HCT116 (cell line): Measurements from ENCODE around the gene LAYN. TPM values are rescaled to one million over a fixed set of nuclear protein-coding genes. Genes with fewer than 3 reads are reported as not detected.

Experiments
- ATAC-seq: fragments of 200-7000 bp; cut with Tn5 transposase; 2 replicates; pipeline ENCODE4 v1.9.1; 2020; ENCODE audit warnings: mild to moderate bottlenecking, moderate library complexity
- BruUV-seq: library from RNA; stranded (reverse); fragments of 400-500 nt; replicated peaks from 2 replicates; lab custom pipeline; 2021; lab: Mats Ljungman, UMichigan
- CTCF ChIA-PET: fragments of 300-600 bp; sonication (Branson Sonifier 250); formaldehyde crosslinking; loops from one replicate; lab custom pipeline; 2021; ENCODE audit warnings: antibody characterized with exemption; lab: Charles Lee
- POLR2A ChIA-PET: fragments of 300-600, 350-600 bp; sonication (Branson Sonifier 250); formaldehyde crosslinking; loops from one replicate; lab custom pipeline; 2021; ENCODE audit warnings: antibody characterized with exemption; lab: Charles Lee
- RAD21 ChIA-PET, 2 experiments: fragments of 300-600 bp; sonication (Branson Sonifier 250); formaldehyde crosslinking; loops; one replicate each; lab custom pipeline; 2023; ENCODE audit warnings: low total read pairs in 2 of 2; ENCODE audit not compliant: uncharacterized antibody in 2 of 2, unreplicated experiment in 2 of 2, low non-redundant PET in 1 of 2; lab: Charles Lee
- DNase-seq: peaks from one replicate; pipeline ENCODE4 v3.0.0-alpha.2; 2010; ENCODE audit warnings: low read depth, low spot score
- H2AFZ ChIP-seq: fragments of 200-600 bp; shearing (Covaris generic), sonication (generic); 2 replicates; pipeline ENCODE4 v1.6.1; 2017; ENCODE audit warnings: low read depth, mixed run types, mixed read lengths, antibody characterized with exemption, low read length; ENCODE audit not compliant: poor library complexity, severe bottlenecking
- H3K27ac ChIP-seq: 2 replicates; pipeline ENCODE4 v1.5.1; 2012; ENCODE audit warnings: low read depth, low read length
- H3K27me3 ChIP-seq: fragments of 200-600 bp; sonication (generic); 2 replicates; pipeline ENCODE4 v1.6.1; 2016; ENCODE audit warnings: mixed run types, low read length, mixed read lengths; ENCODE audit not compliant: insufficient read depth
- H3K36me3 ChIP-seq, 2 experiments: fragments of 200-500 bp in 1 of 2; fragments of 200-600 bp in 1 of 2; sonication (Bioruptor generic) in 1 of 2; sonication (generic) in 1 of 2; 2 replicates each; pipeline versions ENCODE4 v1.5.1 to v1.6.1; 2014 to 2016; ENCODE audit warnings: low read length in 2 of 2, inconsistent platforms in 1 of 2, mixed read lengths in 1 of 2, mixed run types in 1 of 2; ENCODE audit not compliant: insufficient read depth in 2 of 2, control insufficient read depth in 1 of 2
- H3K4me1 ChIP-seq, 2 experiments: fragments of 200-600 bp in 1 of 2; sonication (generic) in 1 of 2; 2 replicates each; pipeline versions ENCODE4 v1.5.1 to v1.6.1; 2012 to 2017; ENCODE audit warnings: low read length in 2 of 2, inconsistent platforms in 1 of 2, mild to moderate bottlenecking in 1 of 2, mixed read lengths in 1 of 2, mixed run types in 1 of 2, moderate library complexity in 1 of 2; ENCODE audit not compliant: insufficient read depth in 2 of 2, control insufficient read depth in 1 of 2
- H3K4me2 ChIP-seq: fragments of 200-600 bp; sonication (generic); 2 replicates; pipeline ENCODE4 v1.6.1; 2017; ENCODE audit warnings: mixed run types, low read length, mixed read lengths
- H3K4me3 ChIP-seq, 2 experiments: fragments of 200-600 bp in 1 of 2; sonication (generic) in 1 of 2; replicated peaks in 1 of 2; 2 replicates each; pipeline ENCODE4 v1.5.1; 2011 to 2016; ENCODE audit warnings: low read length in 2 of 2, control low read depth in 1 of 2, low read depth in 1 of 2, mild to moderate bottlenecking in 1 of 2, mixed read lengths in 1 of 2, mixed run types in 1 of 2
- H3K79me2 ChIP-seq: fragments of 200-600 bp; sonication (generic); 2 replicates; pipeline ENCODE4 v1.6.1; 2017; ENCODE audit warnings: mild to moderate bottlenecking, mixed run types, low read length, moderate library complexity, mixed read lengths; ENCODE audit not compliant: insufficient read depth
- H3K9ac ChIP-seq: fragments of 200-600 bp; sonication (generic); 2 replicates; pipeline ENCODE4 v1.6.1; 2016; ENCODE audit warnings: low read length, mixed read lengths
- H3K9me2 ChIP-seq: fragments of 200-600 bp; sonication (generic), shearing (Covaris generic); 2 replicates; pipeline ENCODE4 v1.6.1; 2017; ENCODE audit warnings: mixed run types, mild to moderate bottlenecking, moderate library complexity; ENCODE audit not compliant: insufficient read depth
- H3K9me3 ChIP-seq, 2 experiments: fragments of 200-500 bp in 1 of 2; fragments of 200-600 bp in 1 of 2; sonication (Bioruptor generic) in 1 of 2; sonication (generic) in 1 of 2; 2 replicates each; pipeline ENCODE4 v1.6.1; 2014 to 2017; ENCODE audit warnings: low read length in 2 of 2, mixed read lengths in 2 of 2, inconsistent platforms in 1 of 2, low read depth in 1 of 2, mild to moderate bottlenecking in 1 of 2, mixed run types in 1 of 2, moderate library complexity in 1 of 2; ENCODE audit not compliant: control insufficient read depth in 1 of 2, insufficient read depth in 1 of 2
- H4K20me1 ChIP-seq: fragments of 200-600 bp; sonication (generic), shearing (Covaris generic); 2 replicates; pipeline ENCODE4 v1.6.1; 2017; ENCODE audit warnings: mixed run types, mild to moderate bottlenecking, moderate library complexity; ENCODE audit not compliant: insufficient read depth
- CEBPB ChIP-seq: IDR thresholded peaks from 2 replicates; pipeline ENCODE4 v1.6.1; 2012; ENCODE audit warnings: low read depth
- EGR1 ChIP-seq: IDR thresholded peaks from 2 replicates; pipeline ENCODE4 v1.6.1; 2012; ENCODE audit warnings: low read depth
- JUND ChIP-seq: IDR thresholded peaks from 2 replicates; pipeline ENCODE4 v1.6.1; 2012
- REST ChIP-seq: IDR thresholded peaks from 2 replicates; pipeline ENCODE4 v1.6.1; 2012; ENCODE audit warnings: low read depth
- SIN3A ChIP-seq: IDR thresholded peaks from 2 replicates; pipeline ENCODE4 v1.6.1; 2012; ENCODE audit warnings: low read depth
- SRF ChIP-seq: IDR thresholded peaks from 2 replicates; pipeline ENCODE4 v1.6.1; 2012; ENCODE audit warnings: low read depth
- YY1 ChIP-seq: IDR thresholded peaks from 2 replicates; pipeline ENCODE4 v1.6.1; 2011; ENCODE audit warnings: low read length, low read depth, moderate library complexity, mild to moderate bottlenecking; ENCODE audit not compliant: insufficient replicate concordance; ENCODE audit errors: extremely low read depth
- ZNF274 ChIP-seq: fragments of 200-500 bp; sonication (Bioruptor generic); IDR thresholded peaks from 2 replicates; pipeline ENCODE4 v1.6.1; 2014; ENCODE audit warnings: mild to moderate bottlenecking, low read depth, low read length, inconsistent platforms
- intact Hi-C: fragments of 100-400 bp; cut with micrococcal nuclease; formaldehyde crosslinking; loops from 2 replicates; pipeline ENCODE4 v1.10.0; 2022
- total RNA-seq: library from RNA; stranded (reverse); gene quantifications from one replicate; pipeline ENCODE4 v1.2.1, GENCODE V29; 2021; ENCODE audit not compliant: unreplicated experiment
- TF ChIP-seq, protein P1 (sequence below): IDR thresholded peaks from 2 replicates; pipeline ENCODE4 v1.6.1; 2012

LAYN gene
- total RNA-seq, 1 experiment from 2014 or later = not detected

DNA sequence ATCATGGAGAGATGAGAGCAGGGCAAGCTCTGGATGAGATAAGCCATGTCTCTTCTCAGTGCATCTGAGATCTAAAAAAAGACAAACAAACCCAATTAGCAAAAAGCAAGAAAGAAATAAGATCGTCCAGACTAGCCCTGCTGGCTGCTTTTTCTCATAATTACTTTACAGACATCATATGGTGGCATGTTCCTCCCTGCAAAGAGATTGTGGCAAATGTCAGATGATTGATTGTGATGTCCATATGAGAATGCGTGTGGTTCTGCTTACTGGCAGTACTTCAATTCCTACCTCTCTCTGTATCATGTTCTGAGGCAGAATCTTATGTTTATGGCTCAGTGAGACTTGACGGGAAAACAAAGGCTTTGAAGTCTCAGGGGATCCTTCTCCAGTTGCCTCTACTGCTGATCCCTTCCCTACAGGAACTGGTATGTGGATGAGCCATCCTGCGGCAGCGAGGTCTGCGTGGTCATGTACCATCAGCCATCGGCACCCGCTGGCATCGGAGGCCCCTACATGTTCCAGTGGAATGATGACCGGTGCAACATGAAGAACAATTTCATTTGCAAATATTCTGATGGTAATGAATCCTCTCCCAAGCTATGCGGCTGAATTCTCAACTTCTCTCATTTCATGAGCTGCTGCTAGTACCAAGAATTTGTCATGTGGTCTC, 8.8 kb downstream of the LAYN start:
- BruUV-seq = no TSS peak
- Histone ChIP-seq H3K27ac (no peak overlapping the region), H3K4me1 (peaks cover 0 to 2% of the 10 kb centered on the region in 2 experiments; a peak in 2 of 4 replicates), H3K36me3 (no peaks in the 10 kb centered on the region), H3K4me2 (no peak overlapping the region), H4K20me1 (no peaks in the 10 kb centered on the region), H3K4me3 (no peak overlapping the region), H2AFZ (no peak overlapping the region), H3K27me3 (no peaks in the 10 kb centered on the region), H3K9me2 (no peaks in the 10 kb centered on the region), H3K9ac (no peak overlapping the region), H3K9me3 (no peaks in the 10 kb centered on the region), H3K79me2 (no peaks in the 10 kb centered on the region)
- ATAC-seq = no peak
- intact Hi-C loops = no loop called here
- ChIA-PET RAD21 (no interaction called here), POLR2A (no interaction called here), CTCF (interaction anchor here (1.6 kb wide), 1 partner anchor 113 kb away, joined by 3 read pairs; no protein-coding TSS in a partner anchor)
- no peak for DNase-seq
- no peak for TF ChIP-seq YY1
- TF ChIP-seq EGR1 = no peak
- TF ChIP-seq, protein P1, sequence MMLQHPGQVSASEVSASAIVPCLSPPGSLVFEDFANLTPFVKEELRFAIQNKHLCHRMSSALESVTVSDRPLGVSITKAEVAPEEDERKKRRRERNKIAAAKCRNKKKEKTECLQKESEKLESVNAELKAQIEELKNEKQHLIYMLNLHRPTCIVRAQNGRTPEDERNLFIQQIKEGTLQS = no peak
- no peak for TF ChIP-seq SRF
- no peak for TF ChIP-seq ZNF274

- Histone ChIP-seq H3K9me3 (no peaks in the 10 kb centered on the region), H3K9me2 (no peaks in the 10 kb centered on the region), H3K9ac (no peak overlapping the region), H3K4me2 (no peak overlapping the region), H3K36me3 (no peaks in the 10 kb centered on the region), H3K27ac (no peak overlapping the region), H3K4me1 (peaks cover 0 to 7% of the 10 kb centered on the region in 2 experiments; a peak in 2 of 4 replicates), H3K4me3 (no peak overlapping the region), H4K20me1 (no peaks in the 10 kb centered on the region), H3K27me3 (no peaks in the 10 kb centered on the region), H2AFZ (no peak overlapping the region), H3K79me2 (no peaks in the 10 kb centered on the region)
- intact Hi-C loops = no loop called here
- ChIA-PET RAD21 (no interaction called here), CTCF (interaction anchor here (1.6 kb wide), 1 partner anchor 114 kb away, joined by 3 read pairs; no protein-coding TSS in a partner anchor), POLR2A (no interaction called here)
- ATAC-seq (no peak), DNase-seq (no peak)
- TF ChIP-seq SIN3A (no peak), CEBPB (no peak), REST (no peak), JUND (no peak), SRF (no peak)
- TF ChIP-seq, protein P1 = no peak
- no TSS peak for BruUV-seq
These were observed 9.3 kb downstream of the LAYN start for GRCh38 chr11:111549869-111550203.
